OCI-LY3 (cell line): ENCODE measurements around the gene P4HTM.

Experiments
- H2AFZ ChIP-seq: fragments of 200-600, 300-600 bp; shearing (Covaris generic); 2 replicates; pipeline ENCODE4 v1.6.0; 2014; ENCODE audit warnings: antibody characterized with exemption, low read depth, low read length
- H3K27ac ChIP-seq: fragments of 200-600, 300-600 bp; sonication (generic); 2 replicates; pipeline ENCODE4 v1.5.1; 2014; ENCODE audit warnings: mild to moderate bottlenecking, low read length, moderate library complexity, mixed read lengths
- H3K27me3 ChIP-seq: fragments of 200-600, 300-600 bp; sonication (generic); 2 replicates; pipeline ENCODE4 v1.6.1; 2014; ENCODE audit warnings: low read depth, low read length, mixed read lengths
- H3K36me3 ChIP-seq: fragments of 200-600, 300-600 bp; sonication (generic); replicated peaks from 2 replicates; pipeline ENCODE3; 2014; ENCODE audit warnings: low read depth, low read length, mixed read lengths
- H3K4me1 ChIP-seq: fragments of 300-600, 200-600 bp; sonication (generic); 2 replicates; pipeline ENCODE4 v1.6.1; 2014; ENCODE audit warnings: low read length, mixed read lengths
- H3K4me2 ChIP-seq: fragments of 200-600, 300-600 bp; sonication (generic); 2 replicates; pipeline ENCODE4 v1.6.1; 2014; ENCODE audit warnings: low read length, mixed read lengths
- H3K4me3 ChIP-seq: fragments of 300-600, 200-600 bp; sonication (generic); 2 replicates; pipeline ENCODE4 v1.5.1; 2014; ENCODE audit warnings: antibody characterized with exemption, mild to moderate bottlenecking, low read length, moderate library complexity
- H3K79me2 ChIP-seq: fragments of 300-600, 200-600 bp; shearing (Covaris generic); 2 replicates; pipeline ENCODE4 v1.6.1; 2014; ENCODE audit warnings: mild to moderate bottlenecking, low read length, mixed read lengths
- H3K9ac ChIP-seq: fragments of 300-600, 200-600 bp; shearing (Covaris generic); 2 replicates; pipeline ENCODE4 v1.6.0; 2014; ENCODE audit warnings: mild to moderate bottlenecking, low read length, moderate library complexity
- H3K9me3 ChIP-seq: fragments of 200-600, 300-600 bp; shearing (Covaris generic); 2 replicates; pipeline ENCODE4 v1.6.1; 2014; ENCODE audit warnings: low read length, mixed read lengths; ENCODE audit not compliant: insufficient read depth
- H4K20me1 ChIP-seq: fragments of 200-600, 300-600 bp; sonication (generic); 2 replicates; pipeline ENCODE4 v1.6.1; 2016; ENCODE audit warnings: low read length, mixed read lengths; ENCODE audit not compliant: insufficient read depth
- EZH2phosphoT487 ChIP-seq: fragments of 200-600 bp; shearing (Covaris generic); IDR thresholded peaks from 2 replicates; pipeline ENCODE4 v1.6.1; 2018; ENCODE audit warnings: antibody characterized with exemption, mixed run types, low read depth
- TF ChIP-seq, protein P1 (sequence below): fragments of 200-600, 300-600 bp; sonication (generic); IDR thresholded peaks from 2 replicates; pipeline ENCODE4 v1.5.1; 2014; ENCODE audit warnings: antibody characterized with exemption, low read length, low read depth

Gene P4HTM

DNA sequence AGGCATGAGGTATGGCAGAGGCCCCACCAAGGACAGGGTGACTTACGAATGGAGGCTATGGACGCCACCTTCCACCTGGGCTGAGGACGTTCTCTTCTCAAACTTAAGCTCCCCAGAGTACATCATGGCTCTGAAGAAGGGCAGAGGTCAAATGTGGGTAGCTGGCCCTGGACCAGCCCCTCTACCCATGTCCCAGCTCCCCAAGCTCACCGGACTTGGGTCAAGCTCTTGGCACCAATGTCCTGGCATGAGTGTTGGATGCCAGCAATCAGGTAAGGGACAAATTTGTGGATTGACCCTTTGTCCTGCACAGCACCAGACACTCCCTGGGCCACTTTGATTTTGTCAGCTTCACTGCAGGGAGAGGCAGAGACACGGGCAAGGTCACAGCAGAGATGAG lies 34.4 kb downstream of the P4HTM start:
- H4K20me1 ChIP-seq: peaks cover 4% of the 10 kb centered on the region; the same call in 1 of the 2 replicates
- H3K4me2 ChIP-seq: no peak overlapping the region
- no peak overlapping the region for H3K27ac ChIP-seq
- peaks cover 62% of the 10 kb centered on the region for H3K36me3 ChIP-seq
- H3K79me2 ChIP-seq: peaks cover 91% of the 10 kb centered on the region
- no peaks in the 10 kb centered on the region for H3K27me3 ChIP-seq
- no peak overlapping the region for H3K4me3 ChIP-seq
- H3K4me1 ChIP-seq: peaks cover 28% of the 10 kb centered on the region
- TF ChIP-seq, protein P1, sequence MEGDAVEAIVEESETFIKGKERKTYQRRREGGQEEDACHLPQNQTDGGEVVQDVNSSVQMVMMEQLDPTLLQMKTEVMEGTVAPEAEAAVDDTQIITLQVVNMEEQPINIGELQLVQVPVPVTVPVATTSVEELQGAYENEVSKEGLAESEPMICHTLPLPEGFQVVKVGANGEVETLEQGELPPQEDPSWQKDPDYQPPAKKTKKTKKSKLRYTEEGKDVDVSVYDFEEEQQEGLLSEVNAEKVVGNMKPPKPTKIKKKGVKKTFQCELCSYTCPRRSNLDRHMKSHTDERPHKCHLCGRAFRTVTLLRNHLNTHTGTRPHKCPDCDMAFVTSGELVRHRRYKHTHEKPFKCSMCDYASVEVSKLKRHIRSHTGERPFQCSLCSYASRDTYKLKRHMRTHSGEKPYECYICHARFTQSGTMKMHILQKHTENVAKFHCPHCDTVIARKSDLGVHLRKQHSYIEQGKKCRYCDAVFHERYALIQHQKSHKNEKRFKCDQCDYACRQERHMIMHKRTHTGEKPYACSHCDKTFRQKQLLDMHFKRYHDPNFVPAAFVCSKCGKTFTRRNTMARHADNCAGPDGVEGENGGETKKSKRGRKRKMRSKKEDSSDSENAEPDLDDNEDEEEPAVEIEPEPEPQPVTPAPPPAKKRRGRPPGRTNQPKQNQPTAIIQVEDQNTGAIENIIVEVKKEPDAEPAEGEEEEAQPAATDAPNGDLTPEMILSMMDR: no peak
- TF ChIP-seq EZH2phosphoT487: no peak
- no peak overlapping the region for H2AFZ ChIP-seq
- no peaks in the 10 kb centered on the region for H3K9me3 ChIP-seq
- no peak overlapping the region for H3K9ac ChIP-seq

DNA sequence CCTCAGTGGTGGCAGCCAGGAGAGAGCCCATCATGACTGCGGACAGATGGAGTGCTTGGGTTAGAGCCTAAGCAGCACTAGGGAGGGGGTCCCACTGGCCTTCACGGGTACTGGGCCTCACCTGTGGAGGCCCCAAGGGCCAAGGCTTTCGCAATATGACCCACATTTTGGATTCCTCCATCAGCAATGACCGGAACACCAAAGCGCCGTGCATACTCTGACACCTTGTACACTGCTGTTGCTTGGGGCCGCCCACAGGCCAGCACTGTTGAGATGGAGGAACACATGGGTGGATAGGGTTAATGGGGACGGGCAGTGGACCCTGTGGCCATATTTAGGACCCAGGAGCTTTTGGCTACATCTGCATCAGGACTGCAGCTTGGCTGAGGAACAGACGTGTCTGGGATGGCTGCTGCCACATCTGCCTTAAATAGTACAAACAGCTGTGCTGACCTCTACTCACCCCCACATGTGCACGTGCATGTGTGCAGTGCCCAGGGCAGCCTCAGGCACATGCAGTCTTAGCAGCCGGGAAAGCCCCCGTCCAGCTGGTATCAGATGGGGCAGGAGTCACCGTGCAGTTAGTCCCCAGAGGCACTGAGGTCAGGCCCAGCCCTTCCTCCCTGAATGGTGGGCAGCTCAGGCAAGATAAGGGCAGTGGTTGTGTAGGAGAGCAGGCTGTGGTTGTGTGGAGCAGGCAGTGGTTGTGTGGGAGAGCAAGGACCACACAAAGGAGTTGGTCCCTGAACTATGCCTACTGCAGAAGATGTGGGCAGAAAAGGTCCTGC lies 35.2 kb downstream of the P4HTM start:
- Histone ChIP-seq H3K27me3 (no peaks in the 10 kb centered on the region), H3K4me1 (peaks cover 24% of the 10 kb centered on the region), H3K4me2 (no peak overlapping the region), H2AFZ (no peak overlapping the region), H4K20me1 (no peaks in the 10 kb centered on the region), H3K27ac (no peak overlapping the region), H3K79me2 (peaks cover 83% of the 10 kb centered on the region), H3K9me3 (no peaks in the 10 kb centered on the region), H3K9ac (no peak overlapping the region), H3K4me3 (no peak overlapping the region), H3K36me3 (peaks cover 60% of the 10 kb centered on the region)
- TF ChIP-seq, protein P1: no peak
- no peak for TF ChIP-seq EZH2phosphoT487

GRCh38 chr3:49025793-49026520 lies 35.9 kb downstream of the P4HTM start:
- no peak overlapping the region for H3K4me3 ChIP-seq
- H3K79me2 ChIP-seq: peaks cover 76% of the 10 kb centered on the region
- peaks cover 64% of the 10 kb centered on the region for H3K36me3 ChIP-seq

GRCh38 chr3:49026536-49026935 lies 36.5 kb downstream of the P4HTM start:
- no peaks in the 10 kb centered on the region for H3K9me3 ChIP-seq
- H3K27ac ChIP-seq: no peak overlapping the region
- H3K4me3 ChIP-seq: no peak overlapping the region
- TF ChIP-seq, protein P1: no peak
- TF ChIP-seq EZH2phosphoT487: no peak
- no peaks in the 10 kb centered on the region for H4K20me1 ChIP-seq
- H3K79me2 ChIP-seq: peaks cover 72% of the 10 kb centered on the region
- H3K4me2 ChIP-seq: no peak overlapping the region
- no peaks in the 10 kb centered on the region for H3K27me3 ChIP-seq
- no peak overlapping the region for H3K9ac ChIP-seq
- peaks cover 68% of the 10 kb centered on the region for H3K36me3 ChIP-seq
- H2AFZ ChIP-seq: no peak overlapping the region
- H3K4me1 ChIP-seq: peaks cover 24% of the 10 kb centered on the region

More at GRCh38 chr3:49025793-49026520, 35.9 kb downstream of the P4HTM start:
- TF ChIP-seq, protein P1: no peak
- TF ChIP-seq EZH2phosphoT487: no peak
- Histone ChIP-seq H3K9me3 (no peaks in the 10 kb centered on the region), H4K20me1 (no peaks in the 10 kb centered on the region), H3K27ac (no peak overlapping the region), H3K4me1 (peaks cover 24% of the 10 kb centered on the region), H3K27me3 (no peaks in the 10 kb centered on the region), H3K9ac (no peak overlapping the region), H2AFZ (no peak overlapping the region), H3K4me2 (no peak overlapping the region)
